Spleen (tissue), 11 donors: Measurements from ENCODE around the gene REC8. TPM values are rescaled to one million over a fixed set of nuclear protein-coding genes. Genes with fewer than 3 reads are reported as not detected.

Source experiments
- DNase-seq: peaks from one replicate; pipeline ENCODE4 v3.0.0-alpha.2; 2020
- H3K27ac ChIP-seq, 8 donors: fragments of 200-600 bp; sonication (generic) in 7 of 8; 1 replicate in 4 of 8; 2 replicates in 4 of 8; pipeline versions ENCODE4 v1.5.0 to v1.8.0; 2016 to 2021; ENCODE audit warnings: inconsistent platforms in 4 of 8, mild to moderate bottlenecking in 4 of 8, moderate library complexity in 1 of 8
- H3K27me3 ChIP-seq, 7 donors: fragments of 200-600 bp; sonication (generic) in 6 of 7; replicated peaks in 1 of 7; 1 replicate in 4 of 7; 2 replicates in 3 of 7; pipeline versions ENCODE4 v1.5.0 to v1.8.0; 2016 to 2021; ENCODE audit warnings: inconsistent platforms in 3 of 7, mild to moderate bottlenecking in 1 of 7
- H3K36me3 ChIP-seq, 6 donors: fragments of 200-600 bp; sonication (generic) in 5 of 6; 1 replicate in 4 of 6; 2 replicates in 2 of 6; pipeline versions ENCODE4 v1.5.0 to v1.8.0; 2016 to 2021; ENCODE audit warnings: inconsistent platforms in 2 of 6
- H3K4me1 ChIP-seq, 6 donors: fragments of 200-600 bp; sonication (generic) in 5 of 6; 1 replicate in 3 of 6; 2 replicates in 3 of 6; pipeline versions ENCODE4 v1.5.0 to v1.8.0; 2016 to 2021; ENCODE audit warnings: inconsistent platforms in 3 of 6
- H3K4me3 ChIP-seq, 8 donors: fragments of 200-600 bp; sonication (generic) in 7 of 8; 1 replicate in 4 of 8; 2 replicates in 4 of 8; pipeline versions ENCODE4 v1.5.0 to v1.8.0; 2016 to 2021; ENCODE audit warnings: inconsistent platforms in 4 of 8, mild to moderate bottlenecking in 4 of 8, moderate library complexity in 2 of 8
- H3K9me3 ChIP-seq, 8 donors: fragments of 200-600 bp; sonication (generic) in 7 of 8; 1 replicate in 4 of 8; 2 replicates in 4 of 8; pipeline versions ENCODE4 v1.5.0 to v1.8.0; 2016 to 2021; ENCODE audit warnings: inconsistent platforms in 4 of 8
- CTCF ChIP-seq, 11 experiments: fragments of 200-600 bp in 7 of 11; fragments of 450-650 bp in 4 of 11; sonication (generic) in 4 of 11; IDR thresholded peaks in 8 of 11; conservative IDR thresholded peaks in 3 of 11; 1 replicate in 7 of 11; 2 replicates in 4 of 11; pipeline versions ENCODE4 v1.4.0 to v1.8.0; 2016 to 2021; ENCODE audit warnings: antibody characterized with exemption in 11 of 11, inconsistent platforms in 4 of 11, mild to moderate bottlenecking in 1 of 11
- POLR2A ChIP-seq, 3 donors: fragments of 450-650 bp; IDR thresholded peaks; one replicate each; pipeline ENCODE4 v1.5.1; 2017; ENCODE audit warnings: antibody characterized with exemption in 3 of 3, mild to moderate bottlenecking in 1 of 3
- POLR2AphosphoS5 ChIP-seq, 3 donors: sonication (generic); formaldehyde crosslinking; IDR thresholded peaks; one replicate each; pipeline ENCODE4 v1.5.1; 2017; ENCODE audit warnings: antibody characterized with exemption in 3 of 3
- WGBS, 5 donors: extraction: QIAGEN DNeasy Blood & Tissue Kit in 3 of 5; methylation state at CpG; one replicate each; pipeline versions ENCODE4 v1.1.5 to v1.1.7; 2013 to 2018; 5-methylcytosine and 5-hydroxymethylcytosine counted together
- intact Hi-C: fragments of 100-400 bp; cut with DNase I; formaldehyde crosslinking; loops from one replicate; pipeline ENCODE4 v1.15.0; 2023; ENCODE audit warnings: low total_unique reads
- polyA plus RNA-seq, 3 donors: library from polyadenylated mRNA; stranded (reverse); fragments of 200-250 nt; gene quantifications; one replicate each; pipeline ENCODE4 v1.2.1, GENCODE V29; 2013
- total RNA-seq, 7 donors: library from RNA; depleted of rRNA in 3 of 7; stranded (reverse); fragments of >200 nt in 3 of 7; fragmentation: NEBNext Ultra II Directional in 4 of 7; extraction: Animal tissue kit (Norgen Biotek cat#: 25700) in 4 of 7; gene quantifications; one replicate each; pipeline versions ENCODE4 v1.1.0 to v1.2.1, GENCODE V29; 2016 to 2021
- donor health status: healthy with polysubstance abuse.
- donor health status: DM: no; HTN: no; CAD: no; lungs with moderate emphysema.
- donor health status: DM: no; HTN: no; CAD: no.
- donor health status: Bipolar disorder and iron deficiency.
- donor health status: healthy.
- donor health status: DM: no; HTN: no; CAD: no.
- donor health status: DM: yes; HTN: yes; CAD: no.

Gene REC8
- total and polyA plus RNA-seq, 10 donors: 23.5 to 51.6 (median 40.2) TPM

DNA sequence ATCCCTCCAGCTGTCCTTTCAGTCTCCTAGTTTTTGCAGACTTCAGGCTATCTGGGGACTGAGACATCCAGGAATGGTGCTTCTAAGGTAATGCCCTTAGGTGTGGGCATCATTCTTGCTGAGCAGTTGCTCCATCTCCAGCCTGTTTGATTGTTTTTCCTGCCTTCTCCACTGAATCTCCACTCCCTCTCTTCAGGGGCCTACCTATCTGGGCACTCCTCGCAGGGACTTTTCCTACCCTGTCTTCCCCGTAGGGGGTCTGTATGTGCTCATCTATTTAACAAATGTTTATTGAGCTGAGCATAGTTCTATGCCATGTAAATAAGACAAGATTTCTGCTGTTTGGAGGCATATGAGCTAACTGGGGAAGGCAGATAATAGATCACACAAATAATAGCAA lies 38.9 kb upstream of the REC8 start:
- Histone ChIP-seq H3K9me3 (no peaks in the 10 kb centered on the region), H3K36me3 (peaks cover 0 to 15% (median 8%) of the 10 kb centered on the region in 6 donors), H3K27ac (peak overlapping the region in 7 of 8 donors; percentile 72 to 92 (median 81)), H3K4me1 (peaks cover 25 to 77% (median 50%) of the 10 kb centered on the region in 6 donors), H3K4me3 (no peak overlapping the region), H3K27me3 (no peaks in the 10 kb centered on the region)
- intact Hi-C loops: no loop called here
- no peak for DNase-seq
- TF ChIP-seq POLR2AphosphoS5 (IDR thresholded peaks at IDR 0.05): no peak
- TF ChIP-seq CTCF (IDR thresholded peaks at IDR 0.05 in 8 of 11, conservative IDR thresholded peaks at IDR 0.05 in 3 of 11): no peak
- no peak for TF ChIP-seq POLR2A (IDR thresholded peaks at IDR 0.05)
- 96 to 100% (median 98%) methylated on average over 2 of the region's 2 CpGs for WGBS, 5 donors

DNA sequence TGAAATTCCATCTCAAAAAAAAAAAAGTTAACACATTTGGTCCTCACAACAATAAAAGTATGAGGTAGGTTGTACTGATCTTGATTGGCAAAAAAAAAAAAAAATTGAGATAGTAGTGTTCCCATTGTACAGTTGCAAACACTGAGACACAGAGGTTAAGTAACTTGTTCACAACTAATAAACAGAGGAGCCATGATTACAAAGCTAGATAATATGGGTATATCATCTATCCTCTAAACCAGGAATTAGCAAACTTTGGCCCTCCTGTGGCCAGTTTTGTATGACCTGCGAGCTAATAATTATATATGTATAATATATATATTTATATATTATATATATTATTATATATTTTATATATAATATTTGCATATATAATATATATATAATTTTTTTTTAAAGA lies 38.1 kb upstream of the REC8 start:
- Histone ChIP-seq H3K9me3 (no peaks in the 10 kb centered on the region), H3K36me3 (peaks cover 3 to 23% (median 16%) of the 10 kb centered on the region in 6 donors), H3K4me3 (no peak overlapping the region), H3K27ac (no peak overlapping the region), H3K27me3 (no peaks in the 10 kb centered on the region), H3K4me1 (peaks cover 32 to 79% (median 53%) of the 10 kb centered on the region in 6 donors)
- 85 to 95% (median 93%) methylated on average over 1 of the region's 1 CpG for WGBS, 5 donors
- DNase-seq: no peak
- intact Hi-C loops: no loop called here
- no peak for TF ChIP-seq POLR2A (IDR thresholded peaks at IDR 0.05)
- no peak for TF ChIP-seq CTCF (IDR thresholded peaks at IDR 0.05 in 8 of 11, conservative IDR thresholded peaks at IDR 0.05 in 3 of 11)
- TF ChIP-seq POLR2AphosphoS5 (IDR thresholded peaks at IDR 0.05): no peak

DNA sequence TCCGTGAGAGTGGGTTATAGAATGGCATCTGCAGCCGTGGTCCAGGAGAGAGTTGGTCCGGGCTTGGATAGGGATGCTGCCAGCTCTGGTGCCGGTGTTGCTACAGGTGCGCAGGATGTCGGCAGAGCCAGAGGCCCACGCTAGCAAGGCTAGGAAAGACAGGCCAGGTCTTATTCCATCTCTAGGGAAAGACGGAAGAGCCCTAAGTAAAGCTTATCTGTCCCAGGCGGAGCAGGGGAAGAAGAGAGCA lies 36.4 kb upstream of the REC8 start:
- peaks cover 3 to 36% (median 25%) of the 10 kb centered on the region in 6 donors for H3K36me3 ChIP-seq
- no peaks in the 10 kb centered on the region for H3K27me3 ChIP-seq
- 7 to 13% (median 12%) methylated on average over 9 of the region's 9 CpGs for WGBS, 5 donors
- peak overlapping the region; percentile 92 to 99 (median 97) for H3K27ac ChIP-seq
- peaks cover 44 to 87% (median 68%) of the 10 kb centered on the region in 6 donors for H3K4me1 ChIP-seq
- H3K4me3 ChIP-seq: peak overlapping the region; percentile 72 to 98 (median 92)
- TF ChIP-seq POLR2AphosphoS5 (IDR thresholded peaks at IDR 0.05) (no peak), POLR2A (IDR thresholded peaks at IDR 0.05) (no peak), CTCF (IDR thresholded peaks at IDR 0.05 in 8 of 11, conservative IDR thresholded peaks at IDR 0.05 in 3 of 11) (no peak)
- no peaks in the 10 kb centered on the region for H3K9me3 ChIP-seq
- intact Hi-C loops: no loop called here
- no peak for DNase-seq

DNA sequence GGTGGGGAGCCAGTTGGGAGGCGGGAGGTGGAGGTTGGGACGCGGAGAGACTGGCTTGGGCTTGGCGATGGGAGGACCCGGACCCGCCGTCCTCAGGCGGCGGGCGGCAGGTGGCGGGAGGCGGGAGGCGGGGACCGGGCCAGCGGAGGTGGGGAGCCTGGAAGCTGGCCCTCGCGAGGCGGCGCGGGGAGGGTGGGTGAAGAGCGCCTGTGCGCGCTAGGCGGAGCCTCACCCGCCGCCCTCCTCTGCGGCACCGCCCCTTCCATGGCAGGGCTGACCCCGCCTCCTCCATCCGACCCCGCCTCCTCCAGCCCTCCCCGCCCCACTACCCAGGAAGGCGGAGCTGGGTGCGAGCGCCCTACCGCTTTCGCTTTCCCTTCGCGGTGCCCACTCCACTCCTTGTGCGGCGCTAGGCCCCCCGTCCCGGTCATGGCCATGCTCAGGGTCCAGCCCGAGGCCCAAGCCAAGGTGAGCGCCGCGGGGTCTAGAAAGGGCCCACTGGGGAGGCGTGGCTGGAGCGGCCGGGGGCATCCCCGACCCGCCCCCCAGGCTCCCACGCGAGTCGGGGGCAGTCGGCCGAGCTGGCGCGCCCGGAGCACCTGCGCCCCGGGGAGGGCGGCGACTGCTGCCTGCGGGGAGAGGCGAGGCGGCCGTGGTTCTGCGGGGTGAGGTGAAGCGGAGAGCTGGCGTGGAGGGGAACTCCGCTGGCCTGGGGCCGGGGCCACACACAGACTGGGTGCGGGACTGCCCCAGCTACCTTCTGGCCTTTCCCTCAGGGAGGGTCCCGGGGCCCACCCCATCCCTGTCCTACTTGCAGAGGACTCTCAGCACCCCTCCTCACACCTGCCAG lies 35.8 kb upstream of the REC8 start, which contains the start of gene PSME1:
Gene PSME1 (plus strand): TSS at position 361 of the 850 bp plus-strand sequence. CDS start 69 bp downstream, at position 430.
- DNase-seq: peak; percentile 99
- Histone ChIP-seq H3K4me1 (peaks cover 40 to 87% (median 66%) of the 10 kb centered on the region in 6 donors), H3K36me3 (peaks cover 3 to 36% (median 25%) of the 10 kb centered on the region in 6 donors), H3K27me3 (no peaks in the 10 kb centered on the region), H3K4me3 (peak within 1 kb of the TSS; percentile 72 to 98 (median 92)), H3K9me3 (no peaks in the 10 kb centered on the region), H3K27ac (peak within 1 kb of the TSS; percentile 92 to 99 (median 97))
- 0 to 1% (median 1%) methylated on average over 45 to 75 of the region's 75 CpGs for WGBS, 5 donors
- intact Hi-C loops: no loop called here
- TF ChIP-seq POLR2AphosphoS5 (IDR thresholded peaks at IDR 0.05) (peak; percentile 91 to 94 (median 94)), POLR2A (IDR thresholded peaks at IDR 0.05) (peak in 1 of 3 donors; percentile 44), CTCF (IDR thresholded peaks at IDR 0.05 in 8 of 11, conservative IDR thresholded peaks at IDR 0.05 in 3 of 11) (peak in 6 of 11 experiments; percentile 15 to 63 (median 29))
